Activated naive CD4-positive, alpha-beta T cell treated with anti-CD3 and anti-CD28 coated beads for 36 hours (primary cell): ENCODE results near the gene CREB3L1. TPM values are rescaled to one million over a fixed set of nuclear protein-coding genes. Genes with fewer than 3 reads are reported as not detected.
"Not testable (repeated sequence)": the region's sequence is repeated elsewhere in the genome, so short reads cannot be mapped to it uniquely, and the experiment has no call there.

Experiments used
- CTCF ChIA-PET: fragments of 350-600 bp; sonication (Branson Sonifier 250); formaldehyde crosslinking; loops from one replicate; lab custom pipeline; 2021; ENCODE audit warnings: antibody characterized with exemption; lab: Charles Lee
- DNase-seq: peaks from one replicate; pipeline ENCODE4 v3.0.0-alpha.2; 2020
- H3K27ac Mint-ChIP-seq: one replicate; pipeline ENCODE4 v1.8.0; 2021; ENCODE audit warnings: mild to moderate bottlenecking, mixed read lengths
- H3K27me3 Mint-ChIP-seq: one replicate; pipeline ENCODE4 v1.8.0; 2021; ENCODE audit warnings: low read depth, mixed read lengths
- H3K36me3 Mint-ChIP-seq: one replicate; pipeline ENCODE4 v1.8.0; 2021; ENCODE audit warnings: low read depth, mixed read lengths
- H3K4me1 Mint-ChIP-seq: one replicate; pipeline ENCODE4 v1.8.0; 2021; ENCODE audit warnings: low read depth, mixed read lengths
- H3K4me3 Mint-ChIP-seq: one replicate; pipeline ENCODE4 v1.8.0; 2021; ENCODE audit warnings: mild to moderate bottlenecking, moderate library complexity, mixed read lengths
- H3K9me3 Mint-ChIP-seq: one replicate; pipeline ENCODE4 v1.8.0; 2021; ENCODE audit warnings: mixed read lengths
- intact Hi-C: fragments of 100-400 bp; cut with micrococcal nuclease; formaldehyde crosslinking; loops from one replicate; pipeline ENCODE4 v1.15.1; 2023
- total RNA-seq, 2 experiments: library from RNA; stranded (reverse); gene quantifications; one replicate each; pipeline ENCODE4 v1.2.3, GENCODE V29; 2021

Gene CREB3L1
- total RNA-seq, 2 experiments from 2014 or later: 0.12 TPM

GRCh38 chr11:46294365-46295309, 17.2 kb downstream of the CREB3L1 start:
- no peak for DNase-seq
- Mint-ChIP-seq H3K27ac (no peak overlapping the region), H3K36me3 (no peaks in the 10 kb centered on the region), H3K4me1 (peaks cover 11% of the 10 kb centered on the region), H3K4me3 (peak overlapping the region; percentile 46), H3K9me3 (no peaks in the 10 kb centered on the region), H3K27me3 (peaks cover 6% of the 10 kb centered on the region)
- CTCF ChIA-PET: interaction anchor here (0.6 to 6.7 kb wide), 6 partner anchors 10 to 56 kb away, joined by 3 to 68 read pairs (median 10); no protein-coding TSS in a partner anchor
- intact Hi-C loops: no loop called here

GRCh38 chr11:46295312-46296058, 18.0 kb downstream of the CREB3L1 start:
- Mint-ChIP-seq H3K27ac (no peak overlapping the region), H3K9me3 (no peaks in the 10 kb centered on the region), H3K4me1 (peaks cover 11% of the 10 kb centered on the region), H3K27me3 (peaks cover 6% of the 10 kb centered on the region), H3K4me3 (peak overlapping the region; percentile 76), H3K36me3 (no peaks in the 10 kb centered on the region)
- CTCF ChIA-PET: interaction anchor here (0.6 to 6.7 kb wide), 7 partner anchors 11 to 57 kb away, joined by 3 to 68 read pairs (median 6); no protein-coding TSS in a partner anchor
- DNase-seq: peak; percentile 71
- intact Hi-C loops: no loop called here

- H3K4me3 Mint-ChIP-seq: peak overlapping the region; percentile 76
- H3K27ac Mint-ChIP-seq: no peak overlapping the region
- intact Hi-C loops: no loop called here
- H3K9me3 Mint-ChIP-seq: no peaks in the 10 kb centered on the region
- no peaks in the 10 kb centered on the region for H3K36me3 Mint-ChIP-seq
- H3K27me3 Mint-ChIP-seq: peaks cover 6% of the 10 kb centered on the region
- no peak for DNase-seq
- CTCF ChIA-PET: interaction anchor here (0.6 to 6.7 kb wide), 7 partner anchors 12 to 275 kb away, joined by 3 to 68 read pairs (median 6); no protein-coding TSS in a partner anchor
- H3K4me1 Mint-ChIP-seq: peaks cover 11% of the 10 kb centered on the region
These were observed 18.6 kb downstream of the CREB3L1 start for GRCh38 chr11:46296059-46296527.

- DNase-seq: no peak
- no peak overlapping the region for H3K27ac Mint-ChIP-seq
- H3K4me3 Mint-ChIP-seq: peak overlapping the region; percentile 76
- H3K27me3 Mint-ChIP-seq: peaks cover 6% of the 10 kb centered on the region
- H3K4me1 Mint-ChIP-seq: peaks cover 11% of the 10 kb centered on the region
- no peaks in the 10 kb centered on the region for H3K36me3 Mint-ChIP-seq
- intact Hi-C loops: no loop called here
- CTCF ChIA-PET: interaction anchor here (0.6 to 6.7 kb wide), 8 partner anchors 11 to 276 kb away, joined by 3 to 68 read pairs (median 5); no protein-coding TSS in a partner anchor
- no peaks in the 10 kb centered on the region for H3K9me3 Mint-ChIP-seq
These were observed 19.3 kb downstream of the CREB3L1 start for GRCh38 chr11:46296528-46297448.

GRCh38 chr11:46298699-46299433, 21.4 kb downstream of the CREB3L1 start:
- Mint-ChIP-seq H3K4me3 (no peak overlapping the region), H3K27me3 (peaks cover 6% of the 10 kb centered on the region), H3K9me3 (no peaks in the 10 kb centered on the region), H3K27ac (no peak overlapping the region), H3K36me3 (no peaks in the 10 kb centered on the region), H3K4me1 (peaks cover 11% of the 10 kb centered on the region)
- no peak for DNase-seq
- intact Hi-C loops: no loop called here
- CTCF ChIA-PET: interaction anchor here (1.3 to 6.7 kb wide), 3 partner anchors 9 to 61 kb away, joined by 4 to 68 read pairs (median 4); no protein-coding TSS in a partner anchor

GRCh38 chr11:46299451-46299961, 22.0 kb downstream of the CREB3L1 start:
- H3K27ac Mint-ChIP-seq: no peak overlapping the region
- peaks cover 6% of the 10 kb centered on the region for H3K27me3 Mint-ChIP-seq
- peaks cover 11% of the 10 kb centered on the region for H3K4me1 Mint-ChIP-seq
- no peaks in the 10 kb centered on the region for H3K9me3 Mint-ChIP-seq
- CTCF ChIA-PET: interaction anchor here (1.3 to 6.7 kb wide), 2 partner anchors 8 to 61 kb away, joined by 4 to 68 read pairs; no protein-coding TSS in a partner anchor
- intact Hi-C loops: no loop called here
- H3K4me3 Mint-ChIP-seq: no peak overlapping the region
- no peak for DNase-seq
- no peaks in the 10 kb centered on the region for H3K36me3 Mint-ChIP-seq

GRCh38 chr11:46300270-46300669, 22.8 kb downstream of the CREB3L1 start:
- CTCF ChIA-PET: interaction anchor here (1.1 to 6.7 kb wide), 3 partner anchors 8 to 62 kb away, joined by 3 to 68 read pairs (median 4); no protein-coding TSS in a partner anchor
- Mint-ChIP-seq H3K27me3 (peaks cover 6% of the 10 kb centered on the region), H3K4me1 (peaks cover 9% of the 10 kb centered on the region), H3K36me3 (no peaks in the 10 kb centered on the region), H3K9me3 (no peaks in the 10 kb centered on the region), H3K4me3 (no peak overlapping the region), H3K27ac (no peak overlapping the region)
- DNase-seq: peak; percentile 25
- intact Hi-C loops: no loop called here

- Mint-ChIP-seq H3K9me3 (no peaks in the 10 kb centered on the region), H3K27ac (no peak overlapping the region), H3K36me3 (no peaks in the 10 kb centered on the region), H3K27me3 (no peaks in the 10 kb centered on the region), H3K4me1 (no peaks in the 10 kb centered on the region), H3K4me3 (no peak overlapping the region)
- intact Hi-C loops: no loop called here
- CTCF ChIA-PET: no interaction called here
- DNase-seq: no peak
These were observed 25.4 kb downstream of the CREB3L1 start for GRCh38 chr11:46302866-46303265.

- H3K27ac Mint-ChIP-seq, H3K4me3 Mint-ChIP-seq, intact Hi-C loops, H3K4me1 Mint-ChIP-seq, H3K36me3 Mint-ChIP-seq, H3K27me3 Mint-ChIP-seq, DNase-seq, H3K9me3 Mint-ChIP-seq: not testable (repeated sequence)
- CTCF ChIA-PET: interaction anchor here (0.7 to 8.3 kb wide), 6 partner anchors 7 to 202 kb away, joined by 3 to 68 read pairs (median 4); no protein-coding TSS in a partner anchor
These were observed 26.6 kb downstream of the CREB3L1 start for GRCh38 chr11:46304036-46304435.

GRCh38 chr11:46304605-46305179, 27.2 kb downstream of the CREB3L1 start:
- no peaks in the 10 kb centered on the region for H3K36me3 Mint-ChIP-seq
- no peak for DNase-seq
- H3K4me1 Mint-ChIP-seq: peaks cover 3% of the 10 kb centered on the region
- no peak overlapping the region for H3K4me3 Mint-ChIP-seq
- CTCF ChIA-PET: interaction anchor here (0.7 to 8.3 kb wide), 6 partner anchors 7 to 202 kb away, joined by 3 to 68 read pairs (median 4); no protein-coding TSS in a partner anchor
- no peak overlapping the region for H3K27ac Mint-ChIP-seq
- H3K27me3 Mint-ChIP-seq: no peaks in the 10 kb centered on the region
- no peaks in the 10 kb centered on the region for H3K9me3 Mint-ChIP-seq
- intact Hi-C loops: no loop called here
